Measurements from ENCODE around the gene ADARB1. TPM values are rescaled to one million over a fixed set of nuclear protein-coding genes. Genes with fewer than 3 reads are reported as not detected.
A peak's percentile ranks its signal among the peaks of the same experiment; 100 is the strongest.

The ADARB1 gene
- polyA plus RNA-seq, 3 donors, result 0.40 to 2.6 (median 1.0) TPM

GRCh38 chr21:45234127-45234526 is 159.7 kb downstream of the ADARB1 start:
- H3K9me3 ChIP-seq (replicated peaks in 1 of 2; ENCODE audit: control insufficient read depth in 1 of 2, insufficient read depth in 1 of 2, low read length in 2 of 2), result no peaks in the 10 kb centered on the region
- intact Hi-C loops (cut with micrococcal nuclease), result no loop called here
- Mint-ChIP-seq H3K36me3 (no peaks in the 10 kb centered on the region), H3K27me3 (ENCODE audit: low read depth in 3 of 3) (peaks cover 0 to 8% (median 2%) of the 10 kb centered on the region in 3 donors), H3K27ac (no peak overlapping the region), H3K9me3 (peaks cover 0 to 2% (median 0%) of the 10 kb centered on the region in 7 donors), H3K4me1 (peaks cover 5% of the 10 kb centered on the region), H3K4me3 (peak overlapping the region in 1 of 2 donors; percentile 42)
- no peaks in the 10 kb centered on the region for H3K4me1 ChIP-seq (ENCODE audit: control insufficient read depth in 1 of 2, insufficient read depth in 2 of 2, low read length in 2 of 2)
- H3K4me3 ChIP-seq (replicated peaks in 1 of 3; ENCODE audit: low read depth in 2 of 3, low read length in 3 of 3), result no peak overlapping the region
- no peak for TF ChIP-seq CTCF (IDR thresholded peaks at IDR 0.05)
- H4K20me1 ChIP-seq (ENCODE audit: insufficient read depth, low read length), result no peaks in the 10 kb centered on the region
- no peak overlapping the region for H3K27ac ChIP-seq (ENCODE audit: low read depth in 1 of 2, low read length in 2 of 2)
- no peak overlapping the region for H2AFZ ChIP-seq (ENCODE audit: insufficient read depth, low read depth, low read length, poor library complexity, severe bottlenecking)
- no peak for DNase-seq
- WGBS (ENCODE audit: insufficient coverage), result 86% methylated on average over 27 of the region's 28 CpGs
- no peaks in the 10 kb centered on the region for H3K79me2 ChIP-seq (ENCODE audit: insufficient read depth, low read length)
- no peaks in the 10 kb centered on the region for H3K27me3 ChIP-seq (ENCODE audit: control insufficient read depth in 2 of 2, insufficient read depth in 2 of 2, low read length in 2 of 2)
- H3K36me3 ChIP-seq (replicated peaks in 1 of 2; ENCODE audit: control insufficient read depth in 1 of 2, insufficient read depth in 2 of 2, low read length in 2 of 2), result no peaks in the 10 kb centered on the region
- no peak overlapping the region for H3K4me2 ChIP-seq (replicated peaks; ENCODE audit: extremely low read depth, low read length, poor library complexity, severe bottlenecking)
- no peak overlapping the region for H3K9ac ChIP-seq (ENCODE audit: insufficient read depth, low read length, poor library complexity, severe bottlenecking)

- H3K27me3 ChIP-seq (ENCODE audit: control insufficient read depth in 2 of 2, insufficient read depth in 2 of 2, low read length in 2 of 2), result no peaks in the 10 kb centered on the region
- intact Hi-C loops (cut with micrococcal nuclease), result no loop called here
- H3K4me1 ChIP-seq (ENCODE audit: control insufficient read depth in 1 of 2, insufficient read depth in 2 of 2, low read length in 2 of 2), result no peaks in the 10 kb centered on the region
- H3K9ac ChIP-seq (ENCODE audit: insufficient read depth, low read length, poor library complexity, severe bottlenecking), result no peak overlapping the region
- Mint-ChIP-seq H3K9me3 (peaks cover 0 to 2% (median 0%) of the 10 kb centered on the region in 7 donors), H3K27ac (no peak overlapping the region), H3K27me3 (ENCODE audit: low read depth in 3 of 3) (peaks cover 0 to 5% (median 0%) of the 10 kb centered on the region in 3 donors), H3K36me3 (no peaks in the 10 kb centered on the region), H3K4me3 (no peak overlapping the region), H3K4me1 (peaks cover 5% of the 10 kb centered on the region)
- TF ChIP-seq CTCF (IDR thresholded peaks at IDR 0.05), result no peak
- no peak overlapping the region for H3K4me3 ChIP-seq (replicated peaks in 1 of 3; ENCODE audit: low read depth in 2 of 3, low read length in 3 of 3)
- 92% methylated on average over 2 of the region's 8 CpGs for WGBS (ENCODE audit: insufficient coverage)
- H4K20me1 ChIP-seq (ENCODE audit: insufficient read depth, low read length), result no peaks in the 10 kb centered on the region
- no peak for DNase-seq
- H3K36me3 ChIP-seq (replicated peaks in 1 of 2; ENCODE audit: control insufficient read depth in 1 of 2, insufficient read depth in 2 of 2, low read length in 2 of 2), result no peaks in the 10 kb centered on the region
- H2AFZ ChIP-seq (ENCODE audit: insufficient read depth, low read depth, low read length, poor library complexity, severe bottlenecking), result no peak overlapping the region
- H3K9me3 ChIP-seq (replicated peaks in 1 of 2; ENCODE audit: control insufficient read depth in 1 of 2, insufficient read depth in 1 of 2, low read length in 2 of 2), result no peaks in the 10 kb centered on the region
- H3K79me2 ChIP-seq (ENCODE audit: insufficient read depth, low read length), result no peaks in the 10 kb centered on the region
- no peak overlapping the region for H3K27ac ChIP-seq (ENCODE audit: low read depth in 1 of 2, low read length in 2 of 2)
- H3K4me2 ChIP-seq (replicated peaks; ENCODE audit: extremely low read depth, low read length, poor library complexity, severe bottlenecking), result no peak overlapping the region
Observed at GRCh38 chr21:45234965-45235364, 160.6 kb downstream of the ADARB1 start.

Measured in CD14-positive monocyte (primary cell).